ENCODE data around the gene RBBP7. TPM values are rescaled to one million over a fixed set of nuclear protein-coding genes. Genes with fewer than 3 reads are reported as not detected.

The RBBP7 gene
- total RNA-seq, 1 donor from 2014 or later, result 325 TPM

DNA sequence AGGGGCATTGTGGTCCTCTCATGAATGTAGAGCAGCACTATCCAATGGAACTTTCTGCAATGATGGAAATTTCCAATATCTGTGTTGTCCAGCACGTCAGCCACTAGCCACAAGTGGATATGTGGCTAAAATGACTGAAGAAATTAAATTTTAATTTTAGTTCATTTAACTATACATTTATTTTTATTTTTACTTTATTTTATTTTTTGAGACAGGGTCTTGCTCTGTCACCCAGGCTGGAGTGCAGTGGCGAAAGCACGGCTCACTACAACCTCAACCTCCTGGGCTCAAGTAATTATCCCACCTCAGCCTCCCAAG, 13.3 kb upstream of the RBBP7 start:
- DNase-seq (ENCODE audit: low read depth, low spot score), result no peak
- Mint-ChIP-seq H3K36me3 (ENCODE audit: low read depth) (no peaks in the 10 kb centered on the region), H3K27me3 (ENCODE audit: low read depth) (peaks cover 36% of the 10 kb centered on the region), H3K27ac (ENCODE audit: unreplicated experiment) (no peak overlapping the region), H3K4me3 (peak overlapping the region; percentile 91), H3K4me1 (peaks cover 19% of the 10 kb centered on the region), H3K9me3 (no peaks in the 10 kb centered on the region)
- TF ChIP-seq, protein P1, sequence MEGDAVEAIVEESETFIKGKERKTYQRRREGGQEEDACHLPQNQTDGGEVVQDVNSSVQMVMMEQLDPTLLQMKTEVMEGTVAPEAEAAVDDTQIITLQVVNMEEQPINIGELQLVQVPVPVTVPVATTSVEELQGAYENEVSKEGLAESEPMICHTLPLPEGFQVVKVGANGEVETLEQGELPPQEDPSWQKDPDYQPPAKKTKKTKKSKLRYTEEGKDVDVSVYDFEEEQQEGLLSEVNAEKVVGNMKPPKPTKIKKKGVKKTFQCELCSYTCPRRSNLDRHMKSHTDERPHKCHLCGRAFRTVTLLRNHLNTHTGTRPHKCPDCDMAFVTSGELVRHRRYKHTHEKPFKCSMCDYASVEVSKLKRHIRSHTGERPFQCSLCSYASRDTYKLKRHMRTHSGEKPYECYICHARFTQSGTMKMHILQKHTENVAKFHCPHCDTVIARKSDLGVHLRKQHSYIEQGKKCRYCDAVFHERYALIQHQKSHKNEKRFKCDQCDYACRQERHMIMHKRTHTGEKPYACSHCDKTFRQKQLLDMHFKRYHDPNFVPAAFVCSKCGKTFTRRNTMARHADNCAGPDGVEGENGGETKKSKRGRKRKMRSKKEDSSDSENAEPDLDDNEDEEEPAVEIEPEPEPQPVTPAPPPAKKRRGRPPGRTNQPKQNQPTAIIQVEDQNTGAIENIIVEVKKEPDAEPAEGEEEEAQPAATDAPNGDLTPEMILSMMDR (conservative IDR thresholded peaks at IDR 0.05), result no peak

DNA sequence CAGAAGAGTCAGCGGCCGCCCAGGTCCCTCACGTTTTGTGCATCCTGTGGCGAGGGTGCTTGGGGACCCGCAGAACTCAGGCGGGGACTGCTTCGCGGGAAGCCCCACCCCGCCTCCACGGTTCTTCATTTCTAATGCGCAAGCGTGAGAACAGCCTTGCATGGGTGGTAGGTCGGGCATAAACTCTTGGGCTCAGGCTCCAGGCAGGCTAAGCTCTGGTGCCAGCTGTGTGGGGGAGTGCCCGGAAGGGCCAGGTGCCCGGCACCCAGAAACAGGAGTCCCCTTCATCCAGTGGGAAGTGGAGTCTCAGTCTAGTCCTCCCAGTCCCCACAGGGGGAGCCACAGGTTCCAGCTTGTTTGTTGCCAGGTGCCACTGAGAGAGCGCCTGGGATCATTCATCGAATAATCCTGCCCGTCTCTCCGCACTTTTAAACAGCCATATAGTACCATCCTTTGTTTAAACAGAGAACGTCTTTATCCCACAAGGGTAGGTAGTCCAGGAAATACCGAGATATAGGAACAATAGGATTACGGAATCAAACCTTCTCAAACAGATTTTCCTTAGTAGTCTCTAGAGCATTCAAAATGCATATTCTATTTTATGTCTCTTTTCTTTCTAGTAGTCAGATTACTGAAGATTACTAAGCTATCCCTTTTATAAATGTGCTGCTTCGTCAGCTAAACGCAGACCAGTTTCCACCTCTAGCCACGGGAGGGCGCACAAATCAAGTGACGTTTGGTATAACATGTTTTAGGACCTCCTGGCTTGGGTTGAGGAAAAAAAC, 12.7 kb upstream of the RBBP7 start:
- peaks cover 21% of the 10 kb centered on the region for H3K4me1 Mint-ChIP-seq
- DNase-seq (ENCODE audit: low read depth, low spot score), result peak; percentile 80
- peak overlapping the region; percentile 91 for H3K4me3 Mint-ChIP-seq
- H3K36me3 Mint-ChIP-seq (ENCODE audit: low read depth), result no peaks in the 10 kb centered on the region
- H3K27me3 Mint-ChIP-seq (ENCODE audit: low read depth), result peaks cover 41% of the 10 kb centered on the region
- TF ChIP-seq, protein P1 (conservative IDR thresholded peaks at IDR 0.05), result peak; percentile 90
- H3K27ac Mint-ChIP-seq (ENCODE audit: unreplicated experiment), result peak overlapping the region; percentile 97
- no peaks in the 10 kb centered on the region for H3K9me3 Mint-ChIP-seq

DNA sequence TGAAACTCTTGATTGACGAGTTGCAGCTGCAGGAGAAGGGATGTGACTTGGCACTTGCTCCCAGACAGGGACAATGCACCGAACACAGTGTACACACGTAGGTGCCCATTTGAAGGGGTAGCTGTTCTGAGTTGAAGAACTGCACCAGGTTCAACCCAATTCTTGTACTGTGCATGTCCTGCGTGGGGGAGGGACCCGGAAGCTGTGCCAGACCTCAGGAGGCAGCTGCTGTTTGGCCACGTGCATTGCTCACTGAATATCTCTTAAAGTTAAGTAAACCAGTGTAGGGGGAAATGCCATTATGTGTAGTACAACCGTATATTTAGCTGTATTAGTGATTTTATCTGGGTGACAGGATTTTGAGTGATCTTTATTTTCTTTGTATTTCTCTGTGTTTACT, 12.0 kb upstream of the RBBP7 start:
- Mint-ChIP-seq H3K27ac (ENCODE audit: unreplicated experiment) (no peak overlapping the region), H3K4me3 (peak overlapping the region; percentile 91)

DNA sequence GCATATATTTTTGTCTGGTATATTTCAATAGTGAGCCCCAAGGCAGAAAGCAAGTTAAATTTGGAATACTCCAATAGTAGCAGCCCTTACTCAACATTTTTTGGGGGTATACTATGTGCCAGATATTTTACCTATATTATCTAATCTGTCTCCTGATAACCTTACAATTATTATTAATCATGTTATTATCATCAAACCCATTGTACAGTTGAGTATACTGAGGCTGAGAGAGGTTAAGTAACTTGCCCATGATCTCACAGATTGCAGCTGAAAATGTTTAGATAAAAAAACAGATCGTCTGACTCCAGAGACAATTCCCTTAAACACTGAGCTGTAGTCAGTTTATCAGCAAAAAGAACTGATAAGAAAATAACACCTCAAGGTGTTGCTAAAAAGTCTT, 6.5 kb upstream of the RBBP7 start:
- Mint-ChIP-seq H3K36me3 (ENCODE audit: low read depth) (no peaks in the 10 kb centered on the region), H3K27ac (ENCODE audit: unreplicated experiment) (no peak overlapping the region), H3K4me3 (no peak overlapping the region), H3K27me3 (ENCODE audit: low read depth) (peaks cover 54% of the 10 kb centered on the region), H3K9me3 (no peaks in the 10 kb centered on the region), H3K4me1 (peaks cover 14% of the 10 kb centered on the region)
- no peak for DNase-seq (ENCODE audit: low read depth, low spot score)
- TF ChIP-seq, protein P1 (conservative IDR thresholded peaks at IDR 0.05), result no peak

More for the DNA sequence above, 12.0 kb upstream of the RBBP7 start:
- peaks cover 21% of the 10 kb centered on the region for H3K4me1 Mint-ChIP-seq
- TF ChIP-seq, protein P1 (conservative IDR thresholded peaks at IDR 0.05), result no peak
- H3K36me3 Mint-ChIP-seq (ENCODE audit: low read depth), result no peaks in the 10 kb centered on the region
- no peak for DNase-seq (ENCODE audit: low read depth, low spot score)
- H3K27me3 Mint-ChIP-seq (ENCODE audit: low read depth), result peaks cover 48% of the 10 kb centered on the region
- no peaks in the 10 kb centered on the region for H3K9me3 Mint-ChIP-seq

DNA sequence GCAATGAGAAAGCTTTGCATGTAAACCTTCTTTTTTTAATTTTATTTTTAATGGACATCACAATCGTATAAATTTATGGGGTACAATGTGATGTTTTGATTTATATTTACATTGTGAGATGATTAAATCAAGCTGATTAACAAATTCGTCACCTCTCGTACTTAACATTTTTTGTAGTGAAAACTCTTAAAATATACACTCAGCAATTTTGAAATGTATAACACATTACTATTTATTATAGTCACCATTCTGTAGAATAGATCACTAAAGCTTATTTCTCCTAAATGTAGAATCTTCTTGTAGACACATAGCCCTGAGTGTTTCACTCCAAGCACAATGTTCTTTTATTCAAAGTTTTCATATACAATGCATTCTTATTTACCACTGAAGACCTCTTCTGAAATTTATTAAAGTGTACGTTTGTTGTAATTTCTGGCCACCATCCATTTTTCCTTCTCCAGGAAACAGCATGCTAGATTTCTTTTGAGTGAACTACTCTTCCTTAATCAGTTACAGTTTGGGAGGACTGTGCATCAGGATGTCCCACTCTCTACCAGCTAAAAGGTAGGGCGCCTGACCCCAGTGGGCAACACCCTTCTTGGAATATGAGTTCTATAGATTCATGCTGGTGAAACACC, 4.4 kb upstream of the RBBP7 start:
- DNase-seq (ENCODE audit: low read depth, low spot score), result no peak

More for the DNA sequence above, 4.4 kb upstream of the RBBP7 start:
- TF ChIP-seq, protein P1 (conservative IDR thresholded peaks at IDR 0.05), result no peak
- Mint-ChIP-seq H3K36me3 (ENCODE audit: low read depth) (no peaks in the 10 kb centered on the region), H3K4me3 (peak overlapping the region; percentile 20), H3K4me1 (peaks cover 22% of the 10 kb centered on the region), H3K27me3 (ENCODE audit: low read depth) (peaks cover 41% of the 10 kb centered on the region), H3K27ac (ENCODE audit: unreplicated experiment) (no peak overlapping the region), H3K9me3 (no peaks in the 10 kb centered on the region)

All from neural crest cell (in vitro differentiated cells).